Measurements from ENCODE around the gene CGNL1. TPM values are rescaled to one million over a fixed set of nuclear protein-coding genes. Genes with fewer than 3 reads are reported as not detected.

Gene CGNL1
- total RNA-seq, 1 experiment from 2014 or later = 0.31 TPM

DNA sequence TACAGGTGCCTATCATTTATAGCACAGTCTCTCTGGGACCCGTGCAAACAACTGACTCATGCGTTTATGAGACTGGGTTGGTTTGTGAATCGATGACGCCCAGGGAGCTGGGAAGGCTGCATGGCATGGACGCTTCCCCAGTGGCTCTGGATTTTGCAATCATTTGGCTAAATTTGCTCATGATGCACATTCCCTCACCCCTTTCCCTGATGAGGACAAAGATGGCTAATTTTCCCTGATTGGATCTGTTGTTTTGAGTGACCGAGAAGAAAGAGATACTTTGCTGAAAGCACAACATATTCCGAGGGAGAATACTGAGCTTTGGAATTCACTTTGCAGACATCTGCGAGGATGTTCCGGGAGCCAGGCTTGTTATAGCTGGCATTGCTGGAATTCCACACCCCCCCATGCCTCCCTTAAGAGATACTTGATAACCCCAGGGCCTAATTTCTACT is 51.1 kb downstream of the CGNL1 start:
- no peak for TF ChIP-seq EZH2 (IDR thresholded peaks at IDR 0.05; ENCODE audit: low read depth)
- no peak for TF ChIP-seq CTCF (conservative IDR thresholded peaks at IDR 0.05)
- H3K4me2 ChIP-seq = no peak overlapping the region
- H3K27ac ChIP-seq = no peak overlapping the region

DNA sequence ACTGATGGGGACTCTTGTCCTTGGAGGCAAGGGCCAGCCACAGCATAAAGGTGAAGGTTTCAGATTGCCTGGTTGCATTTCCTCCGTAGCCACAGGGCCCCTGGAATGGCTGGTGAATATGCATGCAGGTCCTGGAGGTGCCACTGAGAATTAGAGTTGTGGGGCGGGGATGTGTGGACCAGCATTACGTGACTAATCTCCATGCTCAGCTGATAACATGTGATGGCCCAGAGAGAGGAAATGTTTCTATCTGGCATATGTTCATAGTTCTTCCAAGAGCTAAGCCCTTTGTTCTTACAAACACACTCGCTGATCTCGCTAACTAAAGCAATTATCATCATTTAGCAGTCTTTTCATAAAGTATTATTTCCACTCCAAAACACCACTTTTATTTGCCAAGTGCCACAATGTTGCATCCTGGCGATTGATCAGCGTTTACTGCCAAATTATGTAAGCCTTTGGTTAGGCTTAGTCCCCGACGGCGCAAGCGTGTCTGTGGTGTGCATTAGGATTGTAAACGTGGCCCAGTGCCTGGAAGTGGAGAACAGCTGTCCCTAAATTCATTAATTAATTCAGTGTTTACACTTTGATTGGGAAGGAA is 55.9 kb downstream of the CGNL1 start:
- H4K20me1 ChIP-seq (ENCODE audit: insufficient read depth) = no peaks in the 10 kb centered on the region
- BruUV-seq (replicated peaks) = no TSS peak
- H3K4me1 ChIP-seq (replicated peaks; ENCODE audit: insufficient read depth) = no peaks in the 10 kb centered on the region
- no peaks in the 10 kb centered on the region for H3K79me2 ChIP-seq (ENCODE audit: low read depth)
- no peak for DNase-seq
- no peaks in the 10 kb centered on the region for H3K9me3 ChIP-seq (ENCODE audit: insufficient read depth, low read depth)
- no peaks in the 10 kb centered on the region for H3K27me3 ChIP-seq (ENCODE audit: insufficient read depth, low read depth)
- H3K9me2 ChIP-seq (ENCODE audit: insufficient read depth) = no peaks in the 10 kb centered on the region
- no peak overlapping the region for H3K27ac ChIP-seq
- no peaks in the 10 kb centered on the region for H3F3A ChIP-seq (ENCODE audit: insufficient read depth, low read depth)
- CTCF ChIA-PET = no interaction called here
- no peak overlapping the region for H3K4me2 ChIP-seq
- no peaks in the 10 kb centered on the region for H3K36me3 ChIP-seq (ENCODE audit: low read depth)
- POLR2A ChIA-PET (ENCODE audit: unreplicated experiment) = no interaction called here
- H3K4me3 ChIP-seq = no peak overlapping the region
- TF ChIP-seq EZH2 (IDR thresholded peaks at IDR 0.05; ENCODE audit: low read depth) (no peak), CTCF (conservative IDR thresholded peaks at IDR 0.05) (no peak)
- intact Hi-C loops (cut with micrococcal nuclease; ENCODE audit: unreplicated experiment) = no loop called here
- no peak overlapping the region for H2AFZ ChIP-seq

More for the DNA sequence above, 51.1 kb downstream of the CGNL1 start:
- intact Hi-C loops (cut with micrococcal nuclease; ENCODE audit: unreplicated experiment) = no loop called here
- Histone ChIP-seq H3K79me2 (ENCODE audit: low read depth) (no peaks in the 10 kb centered on the region), H4K20me1 (ENCODE audit: insufficient read depth) (no peaks in the 10 kb centered on the region), H3K9me2 (ENCODE audit: insufficient read depth) (no peaks in the 10 kb centered on the region), H3K36me3 (ENCODE audit: low read depth) (no peaks in the 10 kb centered on the region), H3F3A (ENCODE audit: insufficient read depth, low read depth) (no peaks in the 10 kb centered on the region), H3K9me3 (ENCODE audit: insufficient read depth, low read depth) (no peaks in the 10 kb centered on the region), H2AFZ (no peak overlapping the region), H3K4me3 (no peak overlapping the region), H3K27me3 (ENCODE audit: insufficient read depth, low read depth) (no peaks in the 10 kb centered on the region), H3K4me1 (replicated peaks; ENCODE audit: insufficient read depth) (no peaks in the 10 kb centered on the region)
- no peak for DNase-seq
- ChIA-PET POLR2A (ENCODE audit: unreplicated experiment) (interaction anchor here (0.6 kb wide), 1 partner anchor 16 kb away, joined by 5 read pairs; no protein-coding TSS in a partner anchor), CTCF (no interaction called here)
- BruUV-seq (replicated peaks) = no TSS peak

- Histone ChIP-seq H4K20me1 (ENCODE audit: insufficient read depth) (no peaks in the 10 kb centered on the region), H3K4me3 (no peak overlapping the region), H3K9me2 (ENCODE audit: insufficient read depth) (no peaks in the 10 kb centered on the region), H3K4me2 (no peak overlapping the region), H3K9me3 (ENCODE audit: insufficient read depth, low read depth) (no peaks in the 10 kb centered on the region), H3K36me3 (ENCODE audit: low read depth) (no peaks in the 10 kb centered on the region), H3K4me1 (replicated peaks; ENCODE audit: insufficient read depth) (no peaks in the 10 kb centered on the region), H3K27me3 (ENCODE audit: insufficient read depth, low read depth) (no peaks in the 10 kb centered on the region), H2AFZ (no peak overlapping the region), H3K79me2 (ENCODE audit: low read depth) (no peaks in the 10 kb centered on the region), H3F3A (ENCODE audit: insufficient read depth, low read depth) (no peaks in the 10 kb centered on the region), H3K27ac (no peak overlapping the region)
- POLR2A ChIA-PET (ENCODE audit: unreplicated experiment) = no interaction called here
- no TSS peak for BruUV-seq (replicated peaks)
- TF ChIP-seq EZH2 (IDR thresholded peaks at IDR 0.05; ENCODE audit: low read depth) = no peak
- no peak for TF ChIP-seq CTCF (conservative IDR thresholded peaks at IDR 0.05)
- DNase-seq = no peak
- CTCF ChIA-PET = no interaction called here
- intact Hi-C loops (cut with micrococcal nuclease; ENCODE audit: unreplicated experiment) = no loop called here
Measured at GRCh38 chr15:57436166-57436565, 59.9 kb downstream of the CGNL1 start.
